Activated CD4-positive, alpha-beta T cell treated with anti-CD3 and anti-CD28 coated beads, Interleukin-2, amount 50 U/mL, for 4 hours (primary cell): ENCODE data around the gene SLC51B.
"Not testable (repeated sequence)": the region's sequence is repeated elsewhere in the genome, so short reads cannot be mapped to it uniquely, and the experiment has no call there.

ENCODE experiments used
- DNase-seq, 2 experiments: peaks; one replicate each; pipeline ENCODE4 v3.0.0-alpha.2; 2020

The SLC51B gene

GRCh38 chr15:65067317-65067644 is 22.1 kb downstream of the SLC51B start:
- no peak for DNase-seq

- DNase-seq = no peak
Measured at GRCh38 chr15:65067645-65068402, 22.6 kb downstream of the SLC51B start, which contains the start of gene RASL12. RASL12 (minus strand) TSS chr15:65067991; CDS start chr15:65067835, 156 bp downstream.

- no peak for DNase-seq
Measured at GRCh38 chr15:65068403-65068788, 23.2 kb downstream of the SLC51B start.

- no peak for DNase-seq
Measured at GRCh38 chr15:65069179-65069578, 24.0 kb downstream of the SLC51B start.

DNA sequence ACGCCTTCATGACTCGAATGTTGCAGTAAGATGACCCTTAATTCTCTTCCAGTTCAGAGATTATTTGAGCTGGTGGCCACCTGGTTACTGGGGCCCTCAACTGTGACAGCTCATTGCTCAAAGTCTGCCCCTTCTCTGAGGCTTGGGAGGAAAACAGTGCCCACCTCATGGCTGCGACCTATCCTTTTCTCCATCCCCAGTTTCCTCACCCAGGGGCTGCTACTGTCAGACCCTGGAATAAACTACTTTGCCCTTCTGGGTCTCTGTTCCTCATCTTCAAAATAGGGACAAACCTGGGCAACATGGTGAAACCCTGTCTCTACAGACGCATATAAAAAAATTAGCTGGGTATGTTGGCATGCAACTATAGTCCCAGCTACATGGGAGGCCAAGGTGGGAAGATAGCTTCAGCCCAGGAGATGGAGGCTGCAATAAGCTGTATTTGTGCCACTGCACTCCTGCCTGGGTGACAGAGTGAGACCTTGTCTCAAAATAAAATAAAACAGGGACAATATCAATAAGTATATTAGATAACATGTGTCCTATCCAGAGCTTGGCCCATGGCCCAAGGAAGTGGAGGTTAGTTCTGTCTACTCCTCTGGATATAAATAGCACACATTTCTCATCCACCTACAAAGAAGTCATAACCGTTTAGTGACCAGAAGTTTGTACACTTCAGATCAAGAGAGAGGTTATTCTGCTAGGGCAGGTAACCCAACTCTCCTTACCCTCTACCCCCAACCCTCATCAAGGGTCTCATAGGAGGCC is 24.8 kb downstream of the SLC51B start:
- DNase-seq = no peak

DNA sequence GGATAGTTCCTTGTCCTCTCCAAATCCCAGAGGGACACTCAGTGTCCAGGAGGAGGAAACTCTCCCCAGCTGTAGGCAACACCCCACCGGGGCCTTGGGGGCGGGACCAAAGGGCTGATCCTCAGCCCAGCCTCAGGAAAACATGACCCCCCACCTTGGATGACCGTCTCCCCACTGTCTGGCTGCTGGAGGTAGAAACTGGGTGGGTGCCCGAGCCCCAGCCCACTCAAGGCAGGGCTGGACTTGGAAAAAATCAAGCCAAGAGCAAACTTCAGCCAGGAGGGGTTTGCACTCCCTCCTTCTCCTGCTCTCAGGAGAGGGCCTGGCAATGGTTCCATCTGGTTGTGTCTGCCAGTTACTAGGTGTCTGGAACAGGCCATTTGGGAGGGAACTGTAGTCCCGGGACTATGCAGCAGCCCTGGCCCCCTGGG is 26.2 kb downstream of the SLC51B start:
- DNase-seq = no peak

DNA sequence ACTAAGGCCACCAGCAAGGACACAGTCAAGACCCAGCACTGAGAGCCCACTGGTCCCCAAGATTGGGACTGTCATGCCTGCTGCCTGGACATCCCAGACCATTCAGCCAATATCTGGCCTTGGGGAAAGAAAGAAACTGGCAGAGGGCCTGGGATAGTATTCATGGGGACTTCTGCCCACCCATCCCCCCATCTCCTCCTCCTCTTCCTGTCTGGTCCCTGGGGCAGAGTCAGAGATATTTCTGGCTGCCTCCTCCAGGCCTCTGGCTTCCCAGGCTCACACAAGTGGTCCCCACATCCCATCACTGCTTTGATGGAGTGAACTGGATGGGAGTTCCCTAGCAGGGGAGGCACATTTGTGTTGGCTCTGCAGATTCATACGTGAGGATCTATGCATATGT is 26.8 kb downstream of the SLC51B start:
- DNase-seq = no peak

DNA sequence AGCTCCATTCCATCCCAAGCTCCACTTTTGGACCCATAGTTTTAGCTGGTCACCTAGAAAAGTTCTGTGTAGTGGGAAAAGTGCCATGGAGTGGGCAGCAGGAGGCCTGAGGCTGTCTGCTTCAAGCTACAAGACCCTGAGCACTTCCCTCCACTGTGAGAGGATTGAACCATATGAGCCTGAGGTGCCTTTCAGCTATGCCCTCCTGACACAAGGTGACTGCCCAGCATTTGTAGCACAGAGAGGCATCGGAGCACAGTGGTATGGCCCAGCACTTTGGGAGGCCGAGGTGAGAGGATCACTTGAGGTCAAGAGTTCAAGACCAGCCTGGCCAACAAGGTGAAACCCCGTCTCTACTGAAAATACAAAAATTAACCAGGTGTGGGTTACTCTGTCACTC is 27.4 kb downstream of the SLC51B start:
- no peak for DNase-seq

DNA sequence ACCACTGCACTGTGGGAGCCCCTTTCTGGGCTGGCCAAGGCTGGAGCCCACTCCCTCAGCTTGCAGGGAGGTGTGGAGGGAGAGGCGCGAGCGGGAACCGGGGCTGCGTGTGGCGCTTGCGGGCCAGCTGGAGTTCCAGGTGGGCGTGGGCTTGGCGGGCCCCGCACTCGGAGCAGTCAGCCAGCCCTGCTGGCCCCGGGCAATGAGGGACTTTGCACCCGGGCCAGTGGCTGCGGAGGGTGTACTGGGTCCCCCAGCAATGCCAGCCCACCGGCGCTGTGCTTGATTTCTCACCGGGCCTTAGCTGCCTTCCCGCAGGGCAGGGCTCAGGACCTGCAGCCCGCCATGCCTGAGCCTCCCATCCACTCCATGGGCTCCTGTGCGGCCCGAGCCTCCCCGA is 29.8 kb downstream of the SLC51B start:
- not testable (repeated sequence) for DNase-seq

- not testable (repeated sequence) for DNase-seq
Measured at GRCh38 chr15:65075607-65076395, 30.6 kb downstream of the SLC51B start.

- no peak for DNase-seq
Measured at GRCh38 chr15:65076486-65077290, 31.5 kb downstream of the SLC51B start, which contains the start of gene KBTBD13. KBTBD13 (plus strand) TSS chr15:65076746; CDS start chr15:65076816, 70 bp downstream.

DNA sequence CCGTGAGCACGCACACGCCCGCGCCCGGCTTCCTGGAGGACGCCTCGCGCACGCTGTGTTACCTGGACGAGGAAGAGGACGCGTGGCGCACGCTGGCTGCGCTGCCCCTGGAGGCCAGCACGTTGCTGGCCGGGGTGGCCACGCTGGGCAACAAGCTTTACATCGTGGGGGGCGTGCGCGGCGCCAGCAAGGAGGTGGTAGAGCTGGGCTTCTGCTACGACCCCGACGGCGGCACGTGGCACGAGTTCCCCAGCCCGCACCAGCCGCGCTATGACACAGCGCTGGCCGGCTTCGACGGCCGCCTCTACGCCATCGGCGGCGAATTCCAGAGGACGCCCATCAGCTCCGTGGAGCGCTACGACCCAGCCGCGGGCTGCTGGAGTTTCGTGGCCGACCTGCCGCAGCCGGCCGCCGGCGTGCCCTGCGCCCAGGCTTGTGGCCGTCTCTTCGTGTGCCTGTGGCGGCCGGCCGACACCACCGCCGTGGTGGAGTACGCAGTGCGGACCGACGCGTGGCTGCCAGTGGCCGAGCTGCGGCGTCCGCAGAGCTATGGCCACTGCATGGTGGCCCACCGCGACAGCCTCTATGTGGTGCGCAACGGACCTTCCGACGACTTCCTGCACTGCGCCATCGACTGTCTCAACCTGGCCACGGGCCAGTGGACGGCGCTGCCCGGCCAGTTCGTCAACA is 32.2 kb downstream of the SLC51B start:
- no peak for DNase-seq

DNA sequence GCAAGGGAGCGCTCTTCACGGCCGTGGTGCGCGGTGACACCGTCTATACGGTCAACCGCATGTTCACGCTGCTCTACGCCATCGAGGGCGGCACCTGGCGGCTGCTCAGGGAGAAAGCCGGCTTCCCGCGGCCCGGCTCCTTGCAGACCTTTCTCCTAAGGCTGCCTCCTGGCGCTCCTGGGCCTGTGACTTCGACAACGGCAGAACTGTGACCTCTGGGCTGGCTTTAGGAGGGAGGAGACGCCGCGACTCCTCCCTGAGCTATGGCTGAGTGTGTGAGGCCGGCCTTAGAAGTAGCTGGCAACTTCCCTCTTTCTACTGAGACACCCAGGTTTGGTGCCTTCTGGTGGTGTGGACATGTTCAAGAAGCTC is 32.8 kb downstream of the SLC51B start:
- DNase-seq = peak; percentile 27 to 41

GRCh38 chr15:65079580-65079979 is 34.4 kb downstream of the SLC51B start:
- DNase-seq = no peak

DNA sequence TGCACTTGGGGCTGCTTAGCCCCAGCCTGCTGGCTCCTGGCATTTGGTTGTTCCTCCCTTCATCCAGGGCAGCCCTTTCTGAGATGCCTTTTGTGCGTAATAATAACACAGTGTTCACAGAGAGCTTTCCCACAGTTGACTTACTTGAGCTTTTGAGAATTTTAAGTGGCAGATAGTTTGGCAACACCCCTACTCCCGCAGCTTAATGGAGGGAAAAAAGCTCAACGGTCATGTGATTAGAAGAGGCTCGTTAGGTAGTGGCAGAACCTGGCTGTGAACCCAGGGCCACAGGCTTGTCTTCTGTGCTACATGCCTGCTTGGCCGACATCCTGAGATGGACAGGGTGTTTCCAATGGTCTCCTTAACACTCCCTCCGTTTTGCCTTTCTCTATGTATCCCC is 36.1 kb downstream of the SLC51B start:
- DNase-seq = no peak

DNA sequence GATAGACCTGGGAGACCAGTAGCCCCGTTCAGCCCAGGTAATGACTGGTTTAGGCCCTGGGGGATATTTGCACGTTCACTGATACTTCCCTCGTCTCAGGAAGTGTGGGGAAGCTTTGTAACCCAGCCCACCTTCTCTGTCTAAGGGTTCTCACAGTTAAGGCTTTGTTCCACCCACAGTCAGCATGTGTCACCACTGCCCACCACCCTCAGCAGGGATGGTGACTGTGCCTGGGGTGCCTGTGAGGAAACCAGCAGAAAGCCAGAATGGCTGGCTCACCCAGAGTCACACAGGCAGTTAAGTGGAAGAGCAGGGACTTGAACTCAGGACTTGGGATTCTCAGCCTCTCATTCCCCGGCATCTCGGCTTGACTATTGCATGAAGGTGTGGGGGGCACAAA is 36.6 kb downstream of the SLC51B start:
- DNase-seq = no peak

- no peak for DNase-seq
Measured at GRCh38 chr15:65082303-65082953, 37.2 kb downstream of the SLC51B start.

- no peak for DNase-seq
Measured at GRCh38 chr15:65083262-65083701, 38.1 kb downstream of the SLC51B start.

- DNase-seq = no peak
Measured at GRCh38 chr15:65084500-65085206, 39.5 kb downstream of the SLC51B start.

DNA sequence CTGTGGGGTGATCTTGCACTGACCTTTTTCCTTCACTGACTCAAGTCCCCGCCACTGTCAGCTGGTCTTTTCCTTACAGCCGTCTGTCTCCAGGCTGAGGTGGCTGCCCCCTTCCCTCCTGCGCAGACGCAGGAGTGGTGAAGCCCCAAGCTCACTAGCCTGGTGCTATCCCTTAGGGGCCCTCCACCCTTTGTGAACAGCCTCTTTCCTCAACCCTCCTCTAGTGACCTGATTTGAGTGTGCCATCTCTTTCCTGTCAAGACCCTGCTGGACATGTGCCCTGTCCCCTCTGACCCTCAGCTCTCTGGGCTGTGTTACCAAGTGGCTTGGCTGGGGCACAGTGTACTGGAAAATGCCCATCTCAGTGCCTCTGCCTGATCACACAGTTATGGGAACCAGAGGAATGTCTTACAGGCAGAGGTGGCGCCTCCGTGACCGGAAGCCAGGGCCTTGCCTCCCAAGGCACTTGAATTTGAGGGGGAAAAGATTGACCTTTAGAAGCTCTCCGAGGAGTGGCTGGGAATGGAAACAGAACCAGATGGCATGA is 40.1 kb downstream of the SLC51B start:
- no peak for DNase-seq
